ENCODE measurements around the gene SYNDIG1.

SYNDIG1 gene

DNA sequence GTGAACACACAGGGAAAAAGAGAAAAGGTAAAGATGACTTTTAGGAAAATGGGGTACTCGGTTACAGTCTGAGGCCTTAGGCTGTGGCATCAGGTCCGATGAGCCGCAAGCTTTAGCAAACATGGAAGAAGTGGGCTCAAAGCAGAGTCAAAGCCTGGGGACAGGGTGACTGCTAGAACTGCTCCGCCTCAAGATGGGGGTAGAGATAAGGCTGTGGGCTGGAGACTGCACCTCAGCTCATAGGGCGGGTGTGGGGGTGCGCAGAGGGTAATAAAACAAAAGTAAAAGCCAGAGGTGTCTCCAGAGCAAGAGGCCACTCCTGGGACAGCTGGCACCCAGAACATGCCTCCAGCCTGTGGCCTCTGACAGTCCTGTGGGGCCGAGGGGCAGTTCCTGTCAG is 21.3 kb upstream of the SYNDIG1 start:
- DNase-seq: no peak

DNA sequence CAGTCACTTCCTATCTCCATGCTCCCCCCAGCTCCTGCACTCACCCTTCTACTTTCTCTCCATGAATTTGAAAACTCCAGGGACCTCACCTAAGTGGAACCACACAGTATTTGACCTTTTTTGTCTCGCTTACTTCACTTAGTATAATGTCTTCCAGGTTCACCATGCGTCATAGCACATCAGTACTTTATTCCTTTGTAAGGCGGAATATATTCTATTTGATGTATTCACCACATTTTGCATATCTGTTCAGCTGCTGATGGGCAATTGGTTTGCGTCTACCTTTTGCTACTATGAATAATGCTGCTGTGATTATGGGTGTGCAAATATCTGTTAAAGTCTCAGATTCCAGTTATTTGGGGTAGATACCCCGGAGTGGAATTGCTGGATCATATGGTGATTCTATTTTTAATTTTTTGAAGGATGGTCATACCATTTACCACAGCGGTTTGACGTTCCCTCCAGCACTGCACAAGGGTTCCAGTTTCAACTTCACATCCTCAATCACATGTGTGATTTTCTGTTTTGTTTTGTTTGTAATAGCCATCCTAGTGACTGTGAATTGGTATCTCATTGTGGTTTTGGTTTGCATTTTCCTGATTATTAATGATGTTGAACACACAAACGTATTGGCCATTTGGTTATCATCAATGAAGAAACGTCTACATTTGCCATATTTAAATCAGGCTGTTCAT is 20.3 kb upstream of the SYNDIG1 start:
- DNase-seq: no peak

DNA sequence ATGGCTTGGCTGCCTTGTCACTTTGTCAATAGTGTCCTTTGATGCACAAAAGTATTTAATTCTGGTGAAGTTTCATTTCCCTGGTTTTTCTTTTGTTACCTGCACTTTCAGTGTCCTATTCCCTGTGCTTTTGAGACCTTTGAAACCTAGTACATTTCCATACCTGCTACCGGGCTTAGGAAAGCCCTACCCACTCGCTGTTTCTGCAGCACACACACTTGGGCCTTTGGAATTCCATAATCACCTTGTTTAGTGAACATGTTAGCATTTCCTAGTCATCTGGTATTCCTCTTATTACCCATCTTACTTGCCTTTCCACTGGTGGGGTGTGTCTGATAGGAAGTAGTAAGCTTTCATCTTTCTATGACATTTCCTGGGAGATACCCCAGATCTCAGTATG is 19.3 kb upstream of the SYNDIG1 start:
- DNase-seq: no peak

DNA sequence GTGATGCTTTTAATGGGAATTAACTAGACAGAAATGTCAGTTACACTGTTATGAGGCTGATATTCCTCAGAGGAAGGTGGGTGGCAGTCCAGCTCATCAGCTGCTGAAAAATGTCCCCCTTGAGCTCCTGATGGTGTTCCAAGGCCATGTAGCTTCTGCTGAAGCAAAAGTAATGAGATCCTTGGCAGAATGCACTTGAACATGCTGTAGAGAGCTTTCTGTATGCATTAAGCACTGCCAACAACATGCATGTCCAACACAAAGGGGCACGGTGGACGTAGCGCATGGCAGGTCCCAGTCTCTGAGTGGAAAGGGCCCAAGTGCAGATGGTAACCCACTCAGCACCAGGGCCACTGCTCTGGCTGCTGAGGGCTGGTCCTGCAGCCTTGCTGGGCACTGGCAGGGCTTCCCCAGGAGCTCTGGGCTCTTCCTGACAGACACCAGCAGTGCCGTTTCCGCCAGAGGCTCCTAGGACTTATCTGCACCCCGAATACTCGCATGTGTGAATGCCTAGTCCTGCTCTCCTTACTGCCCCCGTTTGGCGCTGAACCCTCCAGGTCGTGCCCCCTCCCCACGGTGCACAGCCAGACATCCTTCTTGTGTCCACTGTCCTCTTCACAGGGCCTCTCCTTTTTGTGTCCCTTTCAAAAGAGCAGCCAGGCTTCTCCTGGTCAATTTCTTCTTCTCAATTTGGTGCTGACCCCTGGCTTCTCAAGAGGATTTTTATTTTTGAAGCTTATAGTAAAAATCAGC is 18.6 kb upstream of the SYNDIG1 start:
- no peak for DNase-seq

DNA sequence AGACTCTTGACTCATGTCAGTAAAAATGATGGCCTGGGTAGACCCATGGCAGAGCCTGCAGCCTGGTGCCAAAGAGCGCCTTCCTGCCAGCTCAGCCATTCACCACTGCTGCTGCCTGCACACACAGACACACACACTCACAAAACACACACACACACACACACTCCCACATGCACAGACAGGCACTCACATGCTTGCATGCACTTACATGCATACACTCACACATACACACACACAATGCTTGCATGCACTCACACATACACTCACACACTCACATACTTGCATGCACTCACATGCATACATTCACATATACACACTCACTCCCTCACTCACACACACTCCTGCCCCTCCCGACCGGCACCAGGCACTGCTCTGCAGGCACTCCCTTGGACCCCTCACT is 18.0 kb upstream of the SYNDIG1 start:
- DNase-seq: no peak

DNA sequence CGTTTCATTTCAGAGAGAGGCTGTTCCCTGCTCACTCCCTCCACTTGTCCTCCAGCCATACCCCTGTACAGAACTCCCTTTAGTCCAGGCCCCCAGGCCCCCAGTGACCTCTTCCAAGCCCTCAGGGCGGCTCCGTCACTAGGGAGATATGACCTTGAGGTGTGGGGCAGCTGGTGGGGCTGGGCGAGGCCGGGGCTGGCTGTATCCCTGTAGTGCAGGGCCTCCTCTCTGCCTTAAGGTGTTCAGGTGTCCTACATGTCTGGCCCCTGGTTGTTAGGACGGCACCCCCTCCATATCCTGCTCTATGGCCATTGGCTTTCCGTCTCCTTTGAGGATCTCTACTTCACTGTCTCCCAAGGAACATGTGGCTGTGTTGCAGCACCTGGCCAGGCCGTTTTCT is 17.4 kb upstream of the SYNDIG1 start:
- no peak for DNase-seq

DNA sequence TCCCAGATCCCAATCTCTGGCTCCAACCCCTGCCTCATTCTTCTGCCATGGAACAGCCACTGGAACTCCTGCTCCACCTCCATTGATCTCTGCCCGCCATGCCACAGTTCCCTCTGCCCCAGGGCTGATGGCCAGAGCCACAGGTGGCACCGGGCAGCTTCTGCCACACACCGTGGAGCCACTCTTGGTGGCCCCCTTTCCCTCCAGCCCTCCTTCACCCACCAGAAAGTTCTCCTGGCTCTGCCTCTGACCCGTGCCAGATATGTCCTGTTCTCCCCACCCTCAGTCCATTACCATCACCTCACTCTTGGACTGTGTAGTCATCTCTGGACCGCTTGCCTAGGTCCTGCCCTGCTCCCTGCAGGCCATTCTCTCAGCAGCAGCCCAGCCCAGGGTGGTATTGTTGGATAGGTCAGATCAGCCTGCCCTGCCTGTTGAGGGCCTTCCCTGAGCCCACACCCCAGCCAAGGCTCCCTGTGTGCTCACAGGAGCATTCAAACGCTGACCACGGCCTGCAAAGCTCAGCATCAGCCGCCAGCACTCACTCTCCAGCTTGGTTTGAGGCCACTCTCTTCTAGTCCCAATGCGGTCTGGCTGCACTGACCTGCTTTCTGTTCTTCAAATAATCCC is 16.8 kb upstream of the SYNDIG1 start:
- DNase-seq: no peak

DNA sequence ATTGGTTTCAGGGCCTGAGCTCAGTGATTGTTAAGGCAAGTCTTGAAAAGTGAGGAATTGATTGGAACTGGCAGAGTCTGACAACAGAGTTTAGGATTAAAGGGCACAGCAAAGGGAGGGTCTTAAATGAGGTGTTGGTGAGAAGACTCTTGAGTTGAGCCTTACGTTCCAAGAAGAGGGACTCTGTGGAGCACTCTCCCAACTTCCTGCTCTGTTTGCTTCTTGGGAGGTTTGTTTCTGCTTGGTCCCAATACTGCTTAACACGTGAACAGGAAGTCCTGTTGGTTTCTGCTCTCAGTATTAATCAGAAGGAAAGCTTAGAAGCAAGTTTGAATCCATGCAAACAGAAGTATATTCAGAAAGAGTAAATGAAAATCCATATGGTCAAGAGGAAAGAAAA is 15.6 kb upstream of the SYNDIG1 start:
- DNase-seq: peak; percentile 4 to 45 (median 16)

DNA sequence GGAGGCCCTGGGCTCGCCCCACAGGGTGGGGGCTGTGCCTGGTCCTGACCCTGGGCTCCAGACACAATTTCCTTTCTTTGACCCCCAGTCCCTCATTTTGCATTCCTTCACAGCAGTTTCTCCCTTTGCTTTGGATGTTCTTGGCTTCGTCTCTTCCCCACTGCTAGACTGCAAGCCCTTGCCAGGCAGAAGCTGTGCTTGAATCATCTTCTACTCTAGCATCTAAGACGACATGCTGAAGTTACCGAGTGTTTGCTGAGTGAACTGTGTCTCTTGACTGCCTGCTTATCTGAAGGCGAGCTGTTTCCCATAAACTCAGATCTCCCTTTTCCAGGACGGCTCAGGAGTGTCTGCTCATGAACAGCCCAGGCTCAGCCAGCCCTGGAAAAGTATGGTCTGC is 14.3 kb upstream of the SYNDIG1 start:
- DNase-seq: no peak

DNA sequence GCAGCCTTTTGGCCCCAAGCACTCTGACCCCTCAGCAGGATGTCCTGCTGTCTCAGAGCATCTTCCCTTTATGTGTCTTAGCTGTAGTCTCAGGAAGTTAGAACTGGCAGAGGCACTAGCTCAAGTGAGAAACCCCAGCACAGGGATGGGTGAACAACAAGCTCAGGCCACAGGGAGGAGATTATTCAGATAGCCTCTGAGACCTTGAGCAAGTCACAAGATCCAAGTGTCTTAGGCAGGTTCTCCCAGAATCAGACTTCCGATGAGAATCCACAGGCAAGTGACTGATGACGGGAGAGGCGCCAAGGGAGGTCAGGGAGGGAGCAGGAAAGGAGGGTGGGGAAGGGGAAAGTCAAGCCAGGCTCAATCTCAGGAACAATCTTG is 13.0 kb upstream of the SYNDIG1 start:
- no peak for DNase-seq

DNA sequence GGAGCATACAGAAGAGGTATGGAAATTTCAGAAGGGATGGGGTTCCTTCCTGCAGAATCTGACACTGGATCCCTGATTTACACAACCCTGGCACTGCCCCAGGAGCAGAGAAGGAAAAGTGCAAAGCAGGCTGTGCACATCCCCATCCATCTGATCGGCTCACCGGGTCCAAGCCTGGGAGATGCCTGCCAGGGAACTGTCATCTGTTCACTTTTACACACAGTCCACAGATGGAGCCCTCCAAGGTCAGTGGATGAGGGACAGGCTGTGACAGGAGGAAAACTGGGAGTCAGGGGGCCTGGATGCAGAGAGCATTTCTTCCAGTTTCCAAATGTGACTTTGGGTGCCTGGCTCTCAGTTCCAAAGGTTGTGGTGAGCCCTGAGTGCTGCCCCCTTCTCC is 11.0 kb upstream of the SYNDIG1 start:
- DNase-seq: no peak

DNA sequence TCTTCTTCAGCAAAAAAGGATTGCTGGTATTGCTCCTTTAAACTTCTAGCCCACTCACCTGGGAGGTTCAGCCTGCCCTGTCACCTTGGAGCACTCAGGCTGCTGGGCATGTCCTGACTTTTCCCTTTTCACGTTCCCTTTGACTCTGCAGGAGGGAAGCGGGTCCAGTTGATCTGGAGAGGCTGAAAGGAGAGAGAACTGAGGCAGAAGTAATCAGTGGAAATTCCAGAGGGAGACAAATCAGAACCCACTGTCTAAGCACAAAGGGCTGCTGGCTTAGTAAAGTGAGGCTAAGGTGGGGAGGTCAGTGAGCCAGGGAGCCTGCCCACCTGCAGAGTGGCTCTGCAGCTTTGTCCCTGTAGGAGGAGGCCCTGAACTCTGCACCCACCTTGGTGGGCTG is 9.7 kb upstream of the SYNDIG1 start:
- no peak for DNase-seq

DNA sequence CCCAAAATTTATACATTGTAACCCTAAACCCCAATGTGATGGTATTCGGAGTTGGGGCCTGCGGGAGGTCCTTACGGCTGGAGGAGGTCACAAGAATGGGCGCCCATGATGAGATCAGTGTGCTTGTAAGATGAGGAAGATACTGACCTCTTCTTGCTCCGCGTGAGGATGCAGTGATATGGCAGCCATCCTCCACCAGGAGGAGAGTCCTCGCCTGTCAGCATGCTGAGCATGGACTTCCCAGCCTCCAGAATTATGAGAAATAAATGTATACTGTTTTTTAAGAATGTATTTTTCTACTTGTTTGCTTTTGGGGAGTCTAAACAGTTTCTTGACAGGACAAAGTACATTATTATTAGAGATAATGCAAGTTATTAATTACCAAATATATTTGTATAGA is 8.7 kb upstream of the SYNDIG1 start:
- no peak for DNase-seq

DNA sequence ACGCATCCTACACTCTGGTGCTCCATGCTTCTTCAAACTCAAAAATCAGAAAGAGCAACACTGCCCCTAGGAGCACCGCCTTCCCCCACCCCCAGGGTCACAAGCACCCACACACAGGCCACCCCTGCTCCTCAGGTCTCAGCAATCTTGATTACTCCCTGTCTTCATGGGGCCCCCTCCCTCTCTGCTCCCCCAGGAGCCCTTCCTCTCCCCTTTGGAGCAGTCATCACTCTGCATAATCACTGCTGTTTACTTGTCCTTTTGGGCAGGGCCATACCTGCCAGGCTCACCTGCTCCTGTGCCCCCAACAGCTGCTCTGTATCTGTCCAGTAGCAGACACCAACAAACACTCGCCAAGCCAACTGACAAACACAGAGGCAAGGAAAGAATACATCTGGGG is 7.6 kb upstream of the SYNDIG1 start:
- no peak for DNase-seq

DNA sequence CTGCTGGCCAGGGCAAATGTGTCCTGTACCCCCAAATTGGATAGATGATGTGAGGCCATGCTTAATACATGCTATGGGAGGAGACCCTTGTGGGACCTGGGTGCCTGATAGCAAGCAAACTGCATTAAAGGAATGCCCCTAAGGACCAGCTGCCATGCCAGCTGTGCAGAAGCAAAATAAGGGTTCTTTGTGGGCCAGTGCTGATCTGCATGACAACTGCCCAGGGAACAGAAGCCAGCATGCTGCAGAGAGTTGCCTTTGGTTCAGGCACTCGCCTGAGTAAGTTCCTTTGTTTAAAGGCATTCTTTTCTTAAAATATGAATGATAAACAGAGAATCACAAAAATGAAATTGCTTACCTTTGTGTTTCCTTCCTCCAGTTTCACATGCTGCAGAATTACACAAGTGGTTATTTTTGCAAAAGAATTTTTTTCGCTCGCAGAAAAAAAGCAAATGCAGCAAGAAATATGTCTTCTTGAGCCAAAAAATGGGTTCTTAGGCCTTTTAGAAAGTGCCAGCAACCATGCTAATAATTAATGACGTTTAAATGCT is 6.9 kb upstream of the SYNDIG1 start:
- DNase-seq: no peak

DNA sequence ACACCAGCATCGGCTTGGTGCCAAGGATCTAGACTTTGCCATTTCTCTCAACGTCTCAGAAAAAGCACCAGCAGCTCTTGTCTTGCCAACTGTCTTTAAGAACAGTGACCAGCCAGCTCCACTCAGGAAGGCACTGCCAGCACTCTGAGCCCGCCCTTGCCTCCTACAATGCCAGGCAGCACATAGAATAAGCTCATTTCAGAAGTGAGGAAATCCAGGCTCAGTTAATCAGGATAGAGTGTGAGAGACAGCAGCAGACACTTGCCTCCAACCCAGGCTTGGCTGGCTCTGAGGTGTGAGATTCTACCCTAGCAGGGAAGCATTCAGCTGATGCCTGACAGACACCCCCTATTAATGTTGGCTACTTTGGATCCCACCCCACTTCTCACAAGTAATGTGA is 4.3 kb upstream of the SYNDIG1 start:
- no peak for DNase-seq

DNA sequence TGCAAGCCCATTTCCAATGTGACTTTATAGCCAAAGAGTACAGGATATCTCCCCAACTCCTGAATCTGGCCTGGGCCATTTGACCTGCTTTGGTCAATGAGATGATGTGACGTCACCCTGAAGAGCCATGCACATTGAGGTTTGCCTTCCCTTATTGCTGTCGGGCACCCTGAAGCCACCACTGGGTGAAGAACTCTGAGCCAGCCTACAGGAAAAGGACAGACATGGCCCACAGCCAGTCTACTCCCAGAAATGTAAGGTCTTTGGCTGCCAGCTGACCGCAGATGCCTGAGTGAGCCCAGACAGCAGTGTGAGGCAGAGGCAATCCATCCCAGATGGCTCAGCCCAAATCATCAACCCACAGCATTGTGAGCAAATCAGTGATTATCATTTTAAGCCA is 3.7 kb upstream of the SYNDIG1 start:
- DNase-seq: no peak

DNA sequence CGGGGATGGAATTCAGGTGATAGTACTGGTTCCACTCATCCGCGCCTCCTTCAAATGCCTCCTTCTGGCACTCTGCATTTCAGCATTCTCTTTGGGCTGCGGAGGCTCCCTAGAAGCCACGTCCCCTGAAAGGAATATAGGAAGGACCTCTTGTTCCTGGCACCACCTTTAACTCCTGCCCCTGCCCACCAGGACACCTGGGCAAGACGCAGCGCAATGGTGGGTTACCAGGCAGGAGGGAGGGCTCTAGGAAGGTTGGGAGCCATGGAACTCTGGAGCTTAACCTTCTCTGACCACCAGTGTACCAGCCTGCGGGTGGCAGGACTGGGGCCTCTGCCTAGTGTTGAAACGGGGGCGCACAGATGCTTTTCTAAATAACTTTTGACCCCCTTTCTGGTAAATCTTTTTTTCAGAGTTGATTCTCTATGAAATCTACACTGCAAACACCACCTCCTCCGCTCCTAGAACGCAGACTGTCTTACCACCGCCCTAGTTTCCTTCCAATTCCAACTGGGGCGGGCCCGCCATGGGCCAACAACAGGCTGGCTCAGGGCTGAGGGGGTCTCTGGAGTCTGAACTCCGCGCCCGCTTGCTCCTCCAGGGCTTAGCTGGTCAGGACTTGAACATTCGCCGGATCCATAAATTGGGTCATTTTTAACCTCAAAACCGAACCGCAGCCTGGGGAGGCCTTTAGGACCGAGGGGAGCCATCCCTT is 871 bp upstream of the SYNDIG1 start:
- DNase-seq: no peak

DNA sequence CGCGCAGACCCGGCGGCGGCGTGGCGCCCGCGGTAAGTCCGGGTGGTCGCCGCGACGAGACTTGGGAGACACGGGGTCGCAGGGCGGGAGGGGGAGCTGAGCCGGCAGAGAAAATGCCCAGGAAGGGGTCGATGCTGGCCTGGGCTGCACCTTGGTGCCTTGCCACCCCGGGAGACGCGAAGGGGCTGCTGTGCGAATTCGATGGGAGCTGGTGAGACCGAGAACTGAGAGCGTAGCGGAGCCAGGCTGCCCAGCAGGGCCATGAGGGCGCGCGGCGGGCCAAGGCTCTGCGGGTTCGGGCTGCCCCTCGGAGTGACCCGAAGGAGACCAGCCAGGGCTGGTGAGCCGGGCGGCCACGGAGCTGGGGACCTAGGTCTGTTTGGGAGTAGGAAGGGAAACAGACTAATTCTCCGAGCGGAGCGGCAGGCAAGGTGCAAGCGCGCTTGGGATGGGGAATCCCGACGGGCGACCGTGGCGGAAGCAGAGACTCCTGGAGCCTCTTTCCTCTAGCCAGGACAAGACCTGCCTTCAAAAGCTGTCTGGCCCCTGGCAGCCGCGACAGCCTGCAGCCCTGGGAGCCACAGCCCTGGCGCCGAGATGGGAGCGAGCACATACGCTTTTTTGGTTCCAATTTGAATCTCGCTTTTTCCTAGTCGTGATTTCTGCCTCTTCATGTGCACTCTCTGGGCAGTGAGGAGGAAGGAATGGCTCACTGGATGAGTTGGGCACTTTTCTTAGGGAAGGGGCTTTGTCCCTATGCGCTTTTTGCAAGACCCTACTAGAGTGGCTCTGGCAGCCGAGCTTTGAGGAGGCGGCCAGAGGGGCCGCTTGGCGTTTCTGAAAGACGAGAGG is 691 bp downstream of the SYNDIG1 start:
- no peak for DNase-seq

DNA sequence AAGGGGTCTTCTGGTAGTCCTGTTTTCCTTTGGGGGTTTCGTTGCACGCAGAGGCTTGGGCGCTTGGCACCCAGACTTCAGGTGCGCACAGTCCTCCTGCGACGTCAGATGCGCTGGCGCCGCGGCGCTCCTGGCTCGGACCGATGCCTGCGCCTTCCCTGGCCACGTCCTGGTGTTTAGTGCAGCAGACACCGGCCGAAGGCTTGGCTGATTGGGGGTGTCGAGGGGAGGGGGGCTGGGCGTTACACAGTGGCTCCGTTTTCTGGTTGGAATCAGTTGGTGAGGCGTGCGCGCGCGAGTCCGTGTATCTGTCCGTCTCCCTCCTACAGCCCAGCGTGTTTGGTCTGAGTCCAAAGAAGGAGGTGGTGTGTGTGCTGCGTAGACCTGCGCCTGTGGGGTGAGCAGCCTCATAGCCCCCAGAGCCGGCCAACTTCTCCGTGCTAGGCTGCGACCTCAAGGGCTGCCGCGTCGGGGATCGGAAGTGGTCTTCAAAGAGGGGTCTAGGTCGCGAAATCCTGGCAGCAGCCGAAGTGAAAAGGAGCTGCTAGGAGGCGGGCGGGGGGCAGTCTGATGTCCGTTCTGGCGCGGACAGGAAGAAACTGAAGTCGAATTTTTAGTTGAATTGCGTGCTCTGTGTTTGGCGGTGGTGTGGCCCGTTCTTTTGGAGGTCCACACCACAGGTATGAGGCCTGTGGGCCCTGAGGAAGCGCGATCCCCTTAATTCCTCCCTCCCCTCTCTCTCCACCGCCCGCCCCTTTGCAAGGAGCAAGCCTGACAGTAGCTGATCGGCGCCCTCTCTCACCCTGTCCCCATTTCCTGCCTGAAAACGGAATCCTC is 1.5 kb downstream of the SYNDIG1 start:
- no peak for DNase-seq

DNA sequence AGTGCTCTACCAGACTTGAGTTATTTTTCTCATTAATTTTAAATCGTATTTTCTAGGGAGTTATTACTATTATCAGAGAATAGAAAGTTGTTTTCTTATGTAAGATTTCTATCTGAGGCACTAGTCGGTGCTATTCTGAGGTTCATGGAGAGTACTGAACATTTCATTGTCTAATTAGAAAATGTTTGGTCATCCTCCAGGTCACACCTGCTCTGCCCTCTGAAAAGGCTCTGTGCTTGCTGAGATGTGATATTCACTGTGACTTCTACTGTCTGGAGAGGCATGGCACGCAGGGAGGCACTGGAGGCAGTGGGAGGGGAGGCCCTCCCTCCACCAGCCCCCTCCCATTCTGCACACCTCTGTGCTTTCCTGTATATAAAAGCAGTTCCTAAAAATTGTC is 3.0 kb downstream of the SYNDIG1 start:
- DNase-seq: no peak

Measured in suppressor macrophage (primary cell).